Measurements from ENCODE around the gene TAPBPL.
"Not testable (repeated sequence)": the region's sequence is repeated elsewhere in the genome, so short reads cannot be mapped to it uniquely, and the experiment has no call there.

Gene TAPBPL

GRCh38 chr12:6420364-6420763 lies 31.5 kb upstream of the TAPBPL start:
- FAIRE-seq, result no peak

GRCh38 chr12:6423267-6424007 lies 28.4 kb upstream of the TAPBPL start:
- FAIRE-seq (no peak), DNase-seq (ENCODE audit: insufficient read length, low spot score) (peak; percentile 70)
- peak; percentile 94 for TF ChIP-seq CTCF (IDR thresholded peaks at IDR 0.05; ENCODE audit: insufficient read depth, missing control alignments)

More at GRCh38 chr12:6420364-6420763, 31.5 kb upstream of the TAPBPL start:
- DNase-seq (ENCODE audit: insufficient read length, low spot score), result no peak
- TF ChIP-seq CTCF (IDR thresholded peaks at IDR 0.05; ENCODE audit: insufficient read depth, missing control alignments), result no peak

GRCh38 chr12:6424008-6424347 lies 27.9 kb upstream of the TAPBPL start:
- DNase-seq (ENCODE audit: insufficient read length, low spot score) (no peak), FAIRE-seq (no peak)
- no peak for TF ChIP-seq CTCF (IDR thresholded peaks at IDR 0.05; ENCODE audit: insufficient read depth, missing control alignments)

- DNase-seq (ENCODE audit: insufficient read length, low spot score), result no peak
- no peak for TF ChIP-seq CTCF (IDR thresholded peaks at IDR 0.05; ENCODE audit: insufficient read depth, missing control alignments)
- FAIRE-seq, result no peak
These were observed 27.0 kb upstream of the TAPBPL start for GRCh38 chr12:6424866-6425265.

- TF ChIP-seq CTCF (IDR thresholded peaks at IDR 0.05; ENCODE audit: insufficient read depth, missing control alignments), result no peak
- DNase-seq (ENCODE audit: insufficient read length, low spot score), result no peak
- no peak for FAIRE-seq
These were observed 26.0 kb upstream of the TAPBPL start for GRCh38 chr12:6425590-6426531.

GRCh38 chr12:6426882-6427671 lies 24.8 kb upstream of the TAPBPL start:
- no peak for FAIRE-seq
- no peak for DNase-seq (ENCODE audit: insufficient read length, low spot score)

GRCh38 chr12:6427796-6428195 lies 24.0 kb upstream of the TAPBPL start:
- DNase-seq (ENCODE audit: insufficient read length, low spot score); FAIRE-seq: not testable (repeated sequence)

More at GRCh38 chr12:6426882-6427671, 24.8 kb upstream of the TAPBPL start:
- no peak for TF ChIP-seq CTCF (IDR thresholded peaks at IDR 0.05; ENCODE audit: insufficient read depth, missing control alignments)
